ENCODE measurements around the gene CCDC148. TPM values are rescaled to one million over a fixed set of nuclear protein-coding genes. Genes with fewer than 3 reads are reported as not detected.
A peak's percentile ranks its signal among the peaks of the same experiment; 100 is the strongest.

The CCDC148 gene
- total RNA-seq, 3 donors from 2014 or later, result 0.14 TPM; not detected in 2

GRCh38 chr2:158202161-158202815 is 254.3 kb downstream of the CCDC148 start:
- ATAC-seq (no peak), DNase-seq (no peak)
- Mint-ChIP-seq H3K4me3 (no peak overlapping the region), H3K4me1 (ENCODE audit: low read depth) (no peaks in the 10 kb centered on the region), H3K36me3 (ENCODE audit: insufficient read depth) (no peaks in the 10 kb centered on the region), H3K9me3 (no peaks in the 10 kb centered on the region), H3K27me3 (ENCODE audit: low read depth) (peaks cover 8% of the 10 kb centered on the region)

DNA sequence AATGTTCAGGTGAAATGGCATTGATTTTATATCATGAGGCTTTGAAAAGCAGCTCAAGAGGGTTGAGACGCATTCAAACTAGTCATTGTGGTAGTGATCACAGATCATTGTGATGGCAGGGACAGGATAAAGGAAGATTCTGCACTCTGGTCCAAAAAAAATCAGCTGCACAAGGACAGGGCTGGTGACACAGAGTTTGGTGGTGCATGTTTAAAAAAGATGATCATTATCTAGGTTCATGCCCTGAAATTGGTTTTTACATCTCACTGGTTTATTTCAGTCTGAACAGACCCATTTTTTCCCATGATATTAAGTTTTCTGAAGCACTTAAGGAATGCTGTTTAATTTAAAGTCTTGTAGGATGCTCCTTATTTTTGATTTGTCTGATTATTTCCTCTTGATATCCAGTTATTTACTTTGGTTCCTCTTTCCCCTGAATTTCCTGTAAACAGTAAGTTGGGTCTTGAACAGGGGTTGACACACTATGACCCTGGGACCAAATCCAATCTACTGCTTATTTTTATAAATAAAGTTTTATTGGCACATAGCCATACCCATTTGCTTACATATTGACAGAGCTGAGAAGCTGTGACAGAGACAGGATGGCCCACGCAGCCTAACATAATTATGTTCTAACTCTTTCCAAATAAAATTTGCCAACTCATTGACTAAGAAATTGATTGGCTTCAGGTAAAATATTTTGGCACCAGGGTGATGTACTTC is 256.5 kb downstream of the CCDC148 start:
- ATAC-seq (no peak), DNase-seq (no peak)
- H3K4me1 Mint-ChIP-seq (ENCODE audit: low read depth), result no peaks in the 10 kb centered on the region
- peaks cover 17% of the 10 kb centered on the region for H3K27me3 Mint-ChIP-seq (ENCODE audit: low read depth)
- H3K36me3 Mint-ChIP-seq (ENCODE audit: insufficient read depth), result no peaks in the 10 kb centered on the region
- H3K4me3 Mint-ChIP-seq, result no peak overlapping the region
- no peaks in the 10 kb centered on the region for H3K9me3 Mint-ChIP-seq

DNA sequence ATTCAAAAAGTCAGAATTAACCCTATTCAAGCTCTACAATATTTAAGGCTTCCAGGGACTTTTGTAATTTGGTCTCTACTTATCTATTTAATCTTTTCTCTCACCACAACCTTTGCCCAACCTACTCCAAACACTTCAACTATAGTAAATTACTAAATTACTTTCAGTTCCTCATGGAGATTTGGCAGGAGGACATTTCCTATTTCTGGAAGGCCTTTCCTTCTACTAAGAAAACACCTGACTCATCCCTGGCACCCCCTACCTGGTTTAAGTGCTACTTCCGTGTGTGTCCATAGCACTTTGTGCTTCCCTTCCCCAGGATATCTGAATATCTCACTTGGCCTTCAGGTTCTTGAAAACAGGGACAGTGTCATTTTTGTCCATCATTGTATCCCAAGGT is 258.6 kb downstream of the CCDC148 start:
- H3K9me3 Mint-ChIP-seq, result no peaks in the 10 kb centered on the region
- no peaks in the 10 kb centered on the region for H3K36me3 Mint-ChIP-seq (ENCODE audit: insufficient read depth)
- ATAC-seq (no peak), DNase-seq (no peak)
- H3K27me3 Mint-ChIP-seq (ENCODE audit: low read depth), result peaks cover 20% of the 10 kb centered on the region
- H3K4me3 Mint-ChIP-seq, result no peak overlapping the region
- H3K4me1 Mint-ChIP-seq (ENCODE audit: low read depth), result peaks cover under 1% of the 10 kb centered on the region

DNA sequence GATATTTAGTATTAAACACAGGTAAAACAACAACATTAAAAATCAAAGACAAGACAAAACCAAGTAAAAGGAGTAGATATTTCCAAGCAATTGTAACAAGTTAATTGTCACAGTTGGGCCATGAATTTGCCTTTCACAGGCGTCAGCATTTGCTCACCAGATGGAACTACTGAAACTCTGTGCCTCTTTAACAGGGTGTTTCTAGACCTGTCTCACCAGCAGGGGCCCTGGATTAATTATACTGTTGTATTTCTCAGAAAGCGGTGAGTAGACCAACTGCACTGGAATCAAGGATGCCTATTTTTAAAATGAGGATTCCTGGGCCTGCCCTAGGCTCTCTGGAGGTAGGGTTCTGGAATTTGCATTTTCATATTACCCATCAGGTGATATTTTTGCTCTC is 262.3 kb downstream of the CCDC148 start:
- Mint-ChIP-seq H3K4me1 (ENCODE audit: low read depth) (peaks cover 30% of the 10 kb centered on the region), H3K27me3 (ENCODE audit: low read depth) (peaks cover 24% of the 10 kb centered on the region), H3K4me3 (no peak overlapping the region), H3K36me3 (ENCODE audit: insufficient read depth) (no peaks in the 10 kb centered on the region), H3K9me3 (no peaks in the 10 kb centered on the region)
- ATAC-seq (no peak), DNase-seq (no peak)

GRCh38 chr2:158192515-158193443 is 263.8 kb downstream of the CCDC148 start:
- no peaks in the 10 kb centered on the region for H3K9me3 Mint-ChIP-seq
- no peaks in the 10 kb centered on the region for H3K36me3 Mint-ChIP-seq (ENCODE audit: insufficient read depth)
- H3K4me1 Mint-ChIP-seq (ENCODE audit: low read depth), result peaks cover 30% of the 10 kb centered on the region
- no peak for DNase-seq
- no peak overlapping the region for H3K4me3 Mint-ChIP-seq
- peaks cover 21% of the 10 kb centered on the region for H3K27me3 Mint-ChIP-seq (ENCODE audit: low read depth)
- ATAC-seq, result no peak

GRCh38 chr2:158191076-158191895 is 265.3 kb downstream of the CCDC148 start:
- ATAC-seq (peak; percentile 91 to 93), DNase-seq (peak; percentile 6)
- H3K36me3 Mint-ChIP-seq (ENCODE audit: insufficient read depth), result no peaks in the 10 kb centered on the region
- H3K9me3 Mint-ChIP-seq, result no peaks in the 10 kb centered on the region
- peaks cover 30% of the 10 kb centered on the region for H3K4me1 Mint-ChIP-seq (ENCODE audit: low read depth)
- H3K4me3 Mint-ChIP-seq, result peak overlapping the region; percentile 25
- H3K27me3 Mint-ChIP-seq (ENCODE audit: low read depth), result peaks cover 16% of the 10 kb centered on the region

DNA sequence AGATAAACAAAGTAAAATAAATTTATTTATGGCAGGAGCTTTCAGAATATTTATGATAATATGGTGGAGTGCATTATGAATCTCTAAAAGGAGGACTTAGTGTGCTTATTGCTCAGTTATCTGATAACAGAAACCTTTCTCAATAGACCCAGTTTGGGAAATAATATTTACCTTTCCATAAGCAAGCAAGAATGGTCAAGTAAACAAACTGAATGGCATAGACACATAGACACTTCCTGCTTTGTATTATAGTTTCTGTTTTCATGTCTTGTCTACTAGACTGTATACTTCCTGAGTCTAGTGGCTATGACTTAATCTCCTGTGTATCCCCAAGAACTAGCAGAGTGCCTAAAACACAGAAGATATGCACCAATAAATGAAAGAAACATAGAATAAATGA is 267.0 kb downstream of the CCDC148 start:
- no peaks in the 10 kb centered on the region for H3K36me3 Mint-ChIP-seq (ENCODE audit: insufficient read depth)
- ATAC-seq, result no peak
- no peak overlapping the region for H3K4me3 Mint-ChIP-seq
- no peaks in the 10 kb centered on the region for H3K9me3 Mint-ChIP-seq
- DNase-seq, result no peak
- H3K27me3 Mint-ChIP-seq (ENCODE audit: low read depth), result peaks cover 6% of the 10 kb centered on the region
- H3K4me1 Mint-ChIP-seq (ENCODE audit: low read depth), result peaks cover 30% of the 10 kb centered on the region

DNA sequence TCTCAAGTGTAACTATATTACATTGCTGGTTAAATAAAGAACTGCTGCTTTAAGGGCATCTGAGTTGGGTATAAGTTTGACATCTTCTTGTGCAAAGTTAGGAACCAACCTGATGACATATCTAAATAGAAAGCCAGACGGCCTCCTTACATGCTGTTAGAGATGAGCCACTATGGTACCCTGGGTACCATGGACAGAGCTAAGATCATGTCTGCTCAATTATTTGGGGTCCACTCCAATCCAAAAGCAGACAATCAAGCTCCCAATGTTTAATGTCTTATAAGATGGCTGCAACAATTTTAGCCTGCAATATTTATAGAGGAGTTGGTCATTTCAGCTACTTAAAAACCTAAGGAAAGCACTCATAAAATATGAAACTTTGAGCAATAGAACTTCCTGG is 268.6 kb downstream of the CCDC148 start:
- Mint-ChIP-seq H3K4me3 (no peak overlapping the region), H3K36me3 (ENCODE audit: insufficient read depth) (no peaks in the 10 kb centered on the region), H3K4me1 (ENCODE audit: low read depth) (peaks cover 29% of the 10 kb centered on the region), H3K27me3 (ENCODE audit: low read depth) (peaks cover 4% of the 10 kb centered on the region), H3K9me3 (no peaks in the 10 kb centered on the region)
- ATAC-seq (no peak), DNase-seq (no peak)

- ATAC-seq (peak; percentile 63 to 65), DNase-seq (no peak)
- H3K36me3 Mint-ChIP-seq (ENCODE audit: insufficient read depth), result no peaks in the 10 kb centered on the region
- no peaks in the 10 kb centered on the region for H3K9me3 Mint-ChIP-seq
- H3K4me1 Mint-ChIP-seq (ENCODE audit: low read depth), result peaks cover 4% of the 10 kb centered on the region
- H3K4me3 Mint-ChIP-seq, result no peak overlapping the region
- peaks cover 21% of the 10 kb centered on the region for H3K27me3 Mint-ChIP-seq (ENCODE audit: low read depth)
Observed at GRCh38 chr2:158184556-158185343, 271.8 kb downstream of the CCDC148 start.

GRCh38 chr2:158184001-158184400 is 272.6 kb downstream of the CCDC148 start:
- Mint-ChIP-seq H3K27me3 (ENCODE audit: low read depth) (peaks cover 22% of the 10 kb centered on the region), H3K36me3 (ENCODE audit: insufficient read depth) (no peaks in the 10 kb centered on the region), H3K9me3 (no peaks in the 10 kb centered on the region), H3K4me3 (no peak overlapping the region), H3K4me1 (ENCODE audit: low read depth) (no peaks in the 10 kb centered on the region)
- DNase-seq (no peak), ATAC-seq (no peak)

DNA sequence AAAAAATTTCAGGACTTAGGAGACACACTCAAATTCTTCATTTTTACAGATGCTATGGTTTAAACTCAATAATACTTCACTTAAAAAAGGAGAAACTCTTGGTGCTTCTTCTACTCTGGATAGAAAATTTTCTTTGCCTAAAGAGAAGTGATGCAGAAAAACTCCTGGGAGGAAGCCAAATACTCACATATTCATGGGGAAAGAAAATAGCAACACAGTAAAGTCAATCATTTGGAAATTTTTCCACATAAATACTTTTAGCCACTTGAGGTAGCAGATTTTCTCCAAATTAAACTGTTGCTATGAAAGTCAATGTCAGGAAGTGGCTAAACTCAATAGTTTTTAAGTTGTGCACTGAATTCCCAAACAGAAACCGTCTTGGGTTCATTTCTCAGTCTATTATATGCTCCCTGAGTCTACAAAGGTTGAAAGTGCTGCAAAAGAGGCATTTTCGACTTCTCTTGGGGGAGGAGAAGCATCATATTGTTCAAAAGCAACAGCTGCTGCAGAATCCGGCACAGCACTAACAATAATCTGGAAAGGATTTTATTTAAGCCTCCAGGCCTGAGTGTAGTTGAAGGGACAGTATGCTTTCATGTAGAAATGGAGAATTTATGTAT is 273.8 kb downstream of the CCDC148 start:
- no peaks in the 10 kb centered on the region for H3K4me1 Mint-ChIP-seq (ENCODE audit: low read depth)
- H3K27me3 Mint-ChIP-seq (ENCODE audit: low read depth), result peaks cover 24% of the 10 kb centered on the region
- ATAC-seq (no peak), DNase-seq (no peak)
- no peaks in the 10 kb centered on the region for H3K36me3 Mint-ChIP-seq (ENCODE audit: insufficient read depth)
- no peak overlapping the region for H3K4me3 Mint-ChIP-seq
- H3K9me3 Mint-ChIP-seq, result no peaks in the 10 kb centered on the region

DNA sequence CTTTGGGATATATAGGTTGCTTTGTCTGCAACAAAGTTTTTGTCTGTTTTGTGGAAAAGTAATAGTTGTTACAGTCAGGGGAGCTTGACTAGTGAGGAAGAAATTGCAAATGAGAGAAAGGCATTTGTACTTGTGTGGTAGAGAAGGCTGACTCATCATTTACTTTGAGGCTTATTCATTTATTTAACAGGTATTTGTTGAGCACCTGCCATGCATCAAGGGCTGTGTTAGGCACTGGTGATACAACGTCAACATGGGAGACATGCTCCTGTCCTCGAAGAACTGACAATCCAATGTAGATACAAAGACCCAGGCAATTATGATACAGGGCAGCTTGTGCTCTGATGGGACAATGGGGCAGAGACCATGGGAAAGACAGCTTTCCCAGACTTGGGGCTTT is 275.4 kb downstream of the CCDC148 start:
- Mint-ChIP-seq H3K36me3 (ENCODE audit: insufficient read depth) (no peaks in the 10 kb centered on the region), H3K27me3 (ENCODE audit: low read depth) (peaks cover 24% of the 10 kb centered on the region), H3K9me3 (no peaks in the 10 kb centered on the region), H3K4me1 (ENCODE audit: low read depth) (no peaks in the 10 kb centered on the region), H3K4me3 (no peak overlapping the region)
- no peak for DNase-seq
- ATAC-seq, result no peak

GRCh38 chr2:158179660-158180059 is 276.9 kb downstream of the CCDC148 start:
- H3K27me3 Mint-ChIP-seq (ENCODE audit: low read depth), result peaks cover 24% of the 10 kb centered on the region
- no peaks in the 10 kb centered on the region for H3K9me3 Mint-ChIP-seq
- peak in 1 of 2 donors; percentile 48 for ATAC-seq
- H3K4me3 Mint-ChIP-seq, result no peak overlapping the region
- DNase-seq, result no peak
- H3K4me1 Mint-ChIP-seq (ENCODE audit: low read depth), result no peaks in the 10 kb centered on the region
- no peaks in the 10 kb centered on the region for H3K36me3 Mint-ChIP-seq (ENCODE audit: insufficient read depth)

All from activated T-cell treated with anti-CD3 and anti-CD28 coated beads, Interleukin-2, amount 50 U/mL, for 4 hours (primary cell).